Muscle layer of colon (tissue), 2 donors: ENCODE results near the gene TOR1B.
"Not testable (repeated sequence)": the region's sequence is repeated elsewhere in the genome, so short reads cannot be mapped to it uniquely, and the experiment has no call there.

Source experiments
- H3K27ac ChIP-seq: one replicate; pipeline ENCODE4 v1.7.0; 2013; ENCODE audit warnings: low read depth, mild to moderate bottlenecking, low read length, moderate library complexity
- H3K27me3 ChIP-seq, 2 donors: one replicate each; pipeline ENCODE4 v1.7.0; 2013; ENCODE audit warnings: low read length in 2 of 2, mild to moderate bottlenecking in 2 of 2; ENCODE audit not compliant: insufficient read depth in 2 of 2, control insufficient read depth in 1 of 2
- H3K36me3 ChIP-seq: one replicate; pipeline ENCODE4 v1.7.0; 2013; ENCODE audit warnings: mild to moderate bottlenecking, low read length; ENCODE audit not compliant: insufficient read depth
- H3K4me1 ChIP-seq: one replicate; pipeline ENCODE4 v1.7.0; 2013; ENCODE audit warnings: mild to moderate bottlenecking, low read length; ENCODE audit not compliant: insufficient read depth
- H3K4me3 ChIP-seq, 2 donors: one replicate each; pipeline ENCODE4 v1.7.0; 2013; ENCODE audit warnings: low read length in 2 of 2, low read depth in 1 of 2, mild to moderate bottlenecking in 1 of 2, moderate library complexity in 1 of 2
- H3K9ac ChIP-seq: one replicate; pipeline ENCODE4 v1.7.0; 2013; ENCODE audit warnings: low read length
- H3K9me3 ChIP-seq: one replicate; pipeline ENCODE4 v1.7.0; 2013; ENCODE audit warnings: mild to moderate bottlenecking, low read length
- donor health status: abdominal sarcoma.
- donor health status: Adenocarcinoma of cecum.

The TOR1B gene

GRCh38 chr9:129796029-129796428 lies 7.0 kb upstream of the TOR1B start:
- H3K9me3 ChIP-seq, H3K4me1 ChIP-seq, H3K9ac ChIP-seq, H3K27ac ChIP-seq, H3K36me3 ChIP-seq, H3K4me3 ChIP-seq, H3K27me3 ChIP-seq: not testable (repeated sequence)

GRCh38 chr9:129798973-129799372 lies 4.0 kb upstream of the TOR1B start:
- Histone ChIP-seq H3K9me3 (no peaks in the 10 kb centered on the region), H3K27me3 (no peaks in the 10 kb centered on the region), H3K36me3 (no peaks in the 10 kb centered on the region), H3K4me3 (no peak overlapping the region), H3K4me1 (peaks cover 4% of the 10 kb centered on the region), H3K27ac (no peak overlapping the region), H3K9ac (no peak overlapping the region)

GRCh38 chr9:129801504-129801903 lies 1.5 kb upstream of the TOR1B start:
- Histone ChIP-seq H3K4me1 (peaks cover 9% of the 10 kb centered on the region), H3K4me3 (no peak overlapping the region), H3K27ac (no peak overlapping the region), H3K27me3 (no peaks in the 10 kb centered on the region), H3K36me3 (peaks cover 3% of the 10 kb centered on the region), H3K9me3 (no peaks in the 10 kb centered on the region), H3K9ac (no peak overlapping the region)

DNA sequence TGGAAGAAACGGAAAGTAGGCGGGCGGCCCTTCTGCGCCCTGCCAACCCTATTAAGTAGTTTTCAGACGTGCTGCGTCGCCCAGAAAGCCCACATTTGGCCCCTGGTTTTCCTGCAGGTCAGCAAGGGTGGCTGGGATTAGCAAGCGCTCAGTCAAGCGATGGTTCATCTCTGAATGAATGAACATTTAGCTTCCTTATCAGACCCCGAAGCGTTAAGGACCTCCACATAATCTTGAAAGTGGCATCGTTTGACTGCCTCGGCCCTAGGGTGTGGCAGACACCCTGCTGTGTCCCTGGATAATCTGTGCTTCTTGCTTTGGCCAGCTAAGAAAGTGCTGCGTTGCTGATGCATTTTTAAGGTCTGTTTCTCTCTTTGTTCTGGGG lies 684 bp downstream of the TOR1B start:
- Histone ChIP-seq H3K4me1 (peaks cover 9% of the 10 kb centered on the region), H3K9ac (peak overlapping the region; percentile 24), H3K36me3 (peaks cover 4% of the 10 kb centered on the region), H3K27ac (peak overlapping the region; percentile 85), H3K27me3 (no peaks in the 10 kb centered on the region), H3K9me3 (no peaks in the 10 kb centered on the region), H3K4me3 (peak overlapping the region; percentile 84 to 88)

DNA sequence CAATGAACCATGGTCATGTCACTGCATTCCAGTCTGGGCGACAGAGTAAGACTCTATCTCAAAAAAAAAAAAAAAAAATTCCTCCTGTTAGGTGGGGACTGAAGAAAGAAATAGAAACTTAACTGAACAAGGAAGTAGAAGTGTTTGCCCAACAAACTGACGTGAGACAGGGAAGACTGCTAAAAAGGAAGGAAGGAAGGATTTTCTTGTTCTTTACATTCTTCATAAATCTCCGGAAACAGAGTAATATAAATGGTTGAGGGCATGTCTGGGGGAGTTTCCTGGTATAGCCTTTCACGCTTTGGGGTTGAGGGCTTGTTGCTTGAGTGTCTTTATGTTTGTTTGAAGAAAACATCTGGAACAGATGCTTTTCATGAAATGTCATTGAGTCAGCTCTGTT lies 3.1 kb downstream of the TOR1B start:
- Histone ChIP-seq H3K27me3 (no peaks in the 10 kb centered on the region), H3K4me3 (no peak overlapping the region), H3K4me1 (peaks cover 9% of the 10 kb centered on the region), H3K9ac (no peak overlapping the region), H3K36me3 (peaks cover 14% of the 10 kb centered on the region), H3K27ac (no peak overlapping the region), H3K9me3 (no peaks in the 10 kb centered on the region)

DNA sequence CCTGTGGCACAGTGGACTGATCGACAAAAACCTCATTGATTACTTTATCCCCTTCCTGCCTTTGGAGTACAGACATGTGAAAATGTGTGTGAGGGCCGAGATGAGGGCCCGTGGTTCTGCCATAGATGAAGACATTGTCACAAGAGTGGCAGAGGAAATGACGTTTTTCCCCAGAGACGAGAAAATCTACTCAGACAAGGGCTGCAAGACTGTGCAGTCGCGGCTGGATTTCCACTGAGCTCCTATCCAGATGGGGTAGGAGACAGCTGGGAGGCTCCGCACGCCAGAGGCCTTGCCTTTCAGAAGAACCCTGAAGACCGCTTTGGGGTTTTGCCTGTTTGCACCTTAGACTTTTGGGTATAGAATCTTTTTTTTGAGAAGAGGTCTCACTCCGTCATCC lies 6.4 kb downstream of the TOR1B start:
- Histone ChIP-seq H3K27me3 (no peaks in the 10 kb centered on the region), H3K27ac (no peak overlapping the region), H3K4me3 (no peak overlapping the region), H3K9me3 (no peaks in the 10 kb centered on the region), H3K4me1 (peaks cover 1% of the 10 kb centered on the region), H3K36me3 (peaks cover 11% of the 10 kb centered on the region), H3K9ac (no peak overlapping the region)

- Histone ChIP-seq H3K36me3 (peaks cover 12% of the 10 kb centered on the region), H3K9me3 (no peaks in the 10 kb centered on the region), H3K4me1 (no peaks in the 10 kb centered on the region), H3K27ac (no peak overlapping the region), H3K9ac (no peak overlapping the region), H3K27me3 (no peaks in the 10 kb centered on the region), H3K4me3 (no peak overlapping the region)
These were observed 7.1 kb downstream of the TOR1B start for GRCh38 chr9:129810116-129810515.

DNA sequence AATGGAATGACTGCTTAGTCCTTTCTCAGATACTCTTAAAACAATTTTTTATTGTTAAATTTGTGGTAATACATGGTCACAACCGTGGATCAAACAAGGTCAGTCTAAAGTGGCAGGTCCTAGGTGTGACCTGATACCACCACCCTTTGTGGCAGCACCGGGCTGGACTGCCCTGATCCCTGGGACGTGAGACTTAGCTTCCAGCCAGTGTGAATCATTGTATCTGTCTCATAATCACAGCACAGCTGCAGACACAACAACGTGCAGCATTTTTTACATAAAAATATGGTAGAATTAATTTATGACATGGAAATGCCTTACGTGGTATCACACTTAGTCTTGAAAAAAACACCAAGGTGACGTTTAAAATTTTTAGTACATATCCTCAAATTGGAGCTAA lies 7.8 kb downstream of the TOR1B start:
- Histone ChIP-seq H3K4me1 (no peaks in the 10 kb centered on the region), H3K9ac (no peak overlapping the region), H3K27ac (no peak overlapping the region), H3K36me3 (peaks cover 19% of the 10 kb centered on the region), H3K9me3 (no peaks in the 10 kb centered on the region), H3K27me3 (no peaks in the 10 kb centered on the region), H3K4me3 (no peak overlapping the region)

GRCh38 chr9:129811967-129812363 lies 9.0 kb downstream of the TOR1B start:
- Histone ChIP-seq H3K9me3 (no peaks in the 10 kb centered on the region), H3K4me1 (no peaks in the 10 kb centered on the region), H3K9ac (no peak overlapping the region), H3K4me3 (no peak overlapping the region), H3K36me3 (peaks cover 30% of the 10 kb centered on the region), H3K27ac (no peak overlapping the region), H3K27me3 (no peaks in the 10 kb centered on the region)

- no peak overlapping the region for H3K4me3 ChIP-seq
- peaks cover 33% of the 10 kb centered on the region for H3K36me3 ChIP-seq
- H3K9me3 ChIP-seq = no peaks in the 10 kb centered on the region
- no peaks in the 10 kb centered on the region for H3K4me1 ChIP-seq
- H3K9ac ChIP-seq = no peak overlapping the region
- no peaks in the 10 kb centered on the region for H3K27me3 ChIP-seq
- H3K27ac ChIP-seq = no peak overlapping the region
These were observed 9.4 kb downstream of the TOR1B start for GRCh38 chr9:129812385-129812784.

DNA sequence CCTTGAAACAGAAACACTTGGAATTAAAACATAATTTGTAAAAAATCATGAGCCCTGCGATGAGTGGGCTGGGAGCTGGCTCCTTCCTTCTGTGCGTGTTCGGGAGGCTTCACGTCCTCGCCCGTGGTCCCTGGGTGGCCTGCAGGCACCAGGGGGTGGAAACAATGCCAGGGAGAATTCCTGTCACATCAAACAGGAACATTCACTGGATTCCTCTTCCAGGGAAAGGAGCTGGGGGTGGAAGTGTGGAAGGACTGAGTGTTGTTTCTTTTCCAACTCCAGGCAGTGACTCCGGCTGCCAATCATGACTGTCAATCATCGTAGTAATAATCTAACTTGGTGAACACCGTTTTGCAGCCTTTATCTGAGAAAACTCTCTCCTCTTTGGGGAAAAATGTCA lies 10.7 kb downstream of the TOR1B start:
- Histone ChIP-seq H3K36me3 (peaks cover 43% of the 10 kb centered on the region), H3K9me3 (no peaks in the 10 kb centered on the region), H3K9ac (no peak overlapping the region), H3K27me3 (no peaks in the 10 kb centered on the region), H3K27ac (no peak overlapping the region), H3K4me1 (no peaks in the 10 kb centered on the region), H3K4me3 (no peak overlapping the region)

- Histone ChIP-seq H3K9me3 (no peaks in the 10 kb centered on the region), H3K4me1 (no peaks in the 10 kb centered on the region), H3K9ac (no peak overlapping the region), H3K4me3 (no peak overlapping the region), H3K27ac (no peak overlapping the region), H3K27me3 (no peaks in the 10 kb centered on the region), H3K36me3 (peaks cover 43% of the 10 kb centered on the region)
These were observed 11.6 kb downstream of the TOR1B start for GRCh38 chr9:129814432-129815223.
